Duodenal mucosa (tissue), 2 donors: ENCODE data around the gene TMEFF1.

ENCODE experiments used
- H3K27ac ChIP-seq: one replicate; pipeline ENCODE4 v1.7.0; 2013; ENCODE audit warnings: low read depth, low read length
- H3K27me3 ChIP-seq, 2 donors: one replicate each; pipeline ENCODE4 v1.7.0; 2013; ENCODE audit warnings: low read length in 2 of 2, control low read depth in 1 of 2; ENCODE audit not compliant: insufficient read depth in 2 of 2, control insufficient read depth in 1 of 2
- H3K36me3 ChIP-seq, 2 donors: one replicate each; pipeline ENCODE4 v1.7.0; 2013; ENCODE audit warnings: low read length in 2 of 2, control low read depth in 1 of 2; ENCODE audit not compliant: insufficient read depth in 2 of 2, control insufficient read depth in 1 of 2
- H3K4me1 ChIP-seq, 2 donors: one replicate each; pipeline ENCODE4 v1.7.0; 2013; ENCODE audit warnings: low read length in 2 of 2, control low read depth in 1 of 2; ENCODE audit not compliant: insufficient read depth in 2 of 2, control insufficient read depth in 1 of 2
- H3K4me3 ChIP-seq, 2 donors: one replicate each; pipeline ENCODE4 v1.7.0; 2013; ENCODE audit warnings: low read length in 2 of 2, low read depth in 1 of 2
- H3K9ac ChIP-seq, 2 donors: one replicate each; pipeline ENCODE4 v1.7.0; 2013; ENCODE audit warnings: low read length in 2 of 2, low read depth in 1 of 2
- H3K9me3 ChIP-seq, 2 donors: one replicate each; pipeline ENCODE4 v1.7.0; 2013; ENCODE audit warnings: low read length in 2 of 2, control low read depth in 1 of 2; ENCODE audit not compliant: control insufficient read depth in 1 of 2

TMEFF1 gene

GRCh38 chr9:100448266-100448665 lies 24.7 kb upstream of the TMEFF1 start:
- no peaks in the 10 kb centered on the region for H3K4me1 ChIP-seq

GRCh38 chr9:100449420-100449819 lies 23.5 kb upstream of the TMEFF1 start:
- Histone ChIP-seq H3K9ac (no peak overlapping the region), H3K36me3 (peaks cover 2 to 3% of the 10 kb centered on the region in 2 donors), H3K27me3 (no peaks in the 10 kb centered on the region), H3K27ac (no peak overlapping the region), H3K4me1 (no peaks in the 10 kb centered on the region), H3K9me3 (no peaks in the 10 kb centered on the region), H3K4me3 (no peak overlapping the region)

More at GRCh38 chr9:100448266-100448665, 24.7 kb upstream of the TMEFF1 start:
- no peaks in the 10 kb centered on the region for H3K9me3 ChIP-seq
- H3K27ac ChIP-seq, result no peak overlapping the region
- no peak overlapping the region for H3K9ac ChIP-seq
- H3K4me3 ChIP-seq, result no peak overlapping the region
- no peaks in the 10 kb centered on the region for H3K27me3 ChIP-seq
- peaks cover 2 to 3% of the 10 kb centered on the region in 2 donors for H3K36me3 ChIP-seq

DNA sequence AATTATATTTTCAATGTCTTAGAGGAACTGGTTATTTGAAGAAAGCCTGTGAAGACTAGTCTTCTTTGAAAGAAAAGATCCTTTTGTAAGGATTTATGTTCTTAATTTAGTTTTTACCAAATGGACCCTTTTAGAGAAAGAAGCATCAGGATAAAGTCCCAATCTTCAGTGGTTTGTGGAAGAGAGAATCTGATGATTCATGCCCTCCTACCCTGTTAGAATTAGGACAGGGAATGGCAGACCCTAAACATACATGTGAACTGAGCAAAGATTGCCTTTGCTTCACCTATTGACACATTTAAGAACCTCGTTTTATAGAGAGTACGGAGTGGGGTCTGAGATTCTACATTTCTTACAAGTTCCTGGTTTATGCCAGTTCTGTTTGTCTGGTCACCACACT lies 20.1 kb upstream of the TMEFF1 start:
- Histone ChIP-seq H3K4me1 (no peaks in the 10 kb centered on the region), H3K4me3 (no peak overlapping the region), H3K36me3 (peaks cover 2 to 3% of the 10 kb centered on the region in 2 donors), H3K9ac (no peak overlapping the region), H3K27me3 (no peaks in the 10 kb centered on the region), H3K27ac (no peak overlapping the region), H3K9me3 (no peaks in the 10 kb centered on the region)

GRCh38 chr9:100455470-100455869 lies 17.5 kb upstream of the TMEFF1 start:
- no peak overlapping the region for H3K27ac ChIP-seq
- H3K27me3 ChIP-seq, result no peaks in the 10 kb centered on the region
- no peaks in the 10 kb centered on the region for H3K9me3 ChIP-seq
- H3K4me1 ChIP-seq, result no peaks in the 10 kb centered on the region
- no peak overlapping the region for H3K9ac ChIP-seq
- H3K4me3 ChIP-seq, result no peak overlapping the region
- peaks cover 2 to 3% of the 10 kb centered on the region in 2 donors for H3K36me3 ChIP-seq

- peaks cover 0 to 3% of the 10 kb centered on the region in 2 donors for H3K36me3 ChIP-seq
- no peaks in the 10 kb centered on the region for H3K9me3 ChIP-seq
- no peak overlapping the region for H3K9ac ChIP-seq
- H3K27ac ChIP-seq, result no peak overlapping the region
- no peak overlapping the region for H3K4me3 ChIP-seq
- H3K27me3 ChIP-seq, result no peaks in the 10 kb centered on the region
- H3K4me1 ChIP-seq, result no peaks in the 10 kb centered on the region
Observed at GRCh38 chr9:100457517-100457916, 15.4 kb upstream of the TMEFF1 start.

- no peaks in the 10 kb centered on the region for H3K4me1 ChIP-seq
- no peak overlapping the region for H3K4me3 ChIP-seq
- no peak overlapping the region for H3K9ac ChIP-seq
Observed at GRCh38 chr9:100459963-100460362, 13.0 kb upstream of the TMEFF1 start.

DNA sequence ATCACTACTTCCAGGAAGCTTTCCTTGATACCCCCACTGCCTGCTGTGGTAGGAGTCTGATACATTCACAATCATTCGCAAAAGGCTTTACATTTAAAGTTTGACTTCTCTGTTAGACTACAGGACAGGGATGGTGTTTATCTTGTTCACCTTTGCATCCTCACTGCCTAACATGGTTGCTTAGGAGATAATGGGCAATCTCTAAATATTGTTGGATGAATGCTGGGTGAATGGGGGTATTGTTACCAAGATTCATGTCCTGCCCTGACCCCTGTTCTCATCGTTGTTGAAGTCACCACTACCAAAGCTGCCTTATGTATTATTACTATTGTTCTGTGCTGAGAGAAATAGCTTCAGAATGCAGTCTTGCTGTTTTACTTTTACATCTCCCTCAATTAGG lies 7.7 kb upstream of the TMEFF1 start:
- no peaks in the 10 kb centered on the region for H3K9me3 ChIP-seq
- no peak overlapping the region for H3K9ac ChIP-seq
- no peaks in the 10 kb centered on the region for H3K4me1 ChIP-seq
- H3K36me3 ChIP-seq, result no peaks in the 10 kb centered on the region
- no peak overlapping the region for H3K27ac ChIP-seq
- no peaks in the 10 kb centered on the region for H3K27me3 ChIP-seq
- no peak overlapping the region for H3K4me3 ChIP-seq

More at GRCh38 chr9:100459963-100460362, 13.0 kb upstream of the TMEFF1 start:
- Histone ChIP-seq H3K27me3 (no peaks in the 10 kb centered on the region), H3K9me3 (no peaks in the 10 kb centered on the region), H3K27ac (no peak overlapping the region), H3K36me3 (no peaks in the 10 kb centered on the region)

DNA sequence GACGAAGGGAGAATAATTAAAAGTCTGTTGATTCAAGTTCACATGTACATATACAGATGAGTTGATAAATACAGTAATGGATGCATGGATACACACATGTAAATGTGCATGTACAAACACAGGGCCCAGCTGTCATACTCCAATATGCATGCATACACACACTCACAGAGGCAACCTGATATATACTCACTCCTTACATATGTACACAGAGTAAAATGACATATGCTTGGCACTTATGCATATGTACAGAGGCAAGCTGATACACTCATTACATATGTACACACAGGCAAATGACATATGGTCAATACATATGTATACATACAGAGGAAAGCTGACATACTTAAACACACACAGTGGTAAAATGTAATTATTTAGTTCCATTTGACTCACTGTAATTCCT lies 7.2 kb upstream of the TMEFF1 start:
- Histone ChIP-seq H3K27ac (no peak overlapping the region), H3K9ac (no peak overlapping the region), H3K27me3 (no peaks in the 10 kb centered on the region), H3K4me1 (no peaks in the 10 kb centered on the region), H3K4me3 (no peak overlapping the region), H3K36me3 (no peaks in the 10 kb centered on the region), H3K9me3 (no peaks in the 10 kb centered on the region)

DNA sequence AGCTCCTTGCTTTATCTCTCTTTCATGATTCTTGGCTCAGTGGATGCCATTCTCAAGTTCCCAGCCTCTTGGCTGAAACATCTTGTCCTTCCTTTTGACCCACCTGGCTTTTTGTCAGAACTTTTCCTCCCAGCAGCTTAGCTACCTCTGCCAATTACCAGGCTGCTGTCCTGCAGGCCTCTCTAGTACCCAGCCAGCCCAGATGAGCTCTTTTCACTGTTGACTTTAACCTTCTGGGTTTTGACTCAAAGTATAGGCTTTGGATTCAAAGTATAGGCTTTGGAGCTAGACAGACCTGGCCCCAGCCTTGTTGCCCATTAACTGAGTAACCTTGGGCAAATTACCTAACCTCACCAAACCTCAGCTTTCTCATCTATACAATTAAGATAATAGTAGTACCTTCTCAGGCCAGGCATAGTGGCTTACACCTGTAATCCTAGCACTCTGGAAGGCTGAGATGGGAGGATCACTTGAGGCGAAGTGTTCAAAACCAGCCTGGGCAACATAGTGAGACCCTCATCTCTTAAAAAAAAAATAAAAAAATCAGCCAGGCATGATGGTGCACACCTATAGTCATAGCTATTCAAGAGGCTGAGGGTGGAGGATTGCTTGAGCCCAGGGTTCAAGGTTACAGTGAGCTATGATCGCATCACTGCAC lies 6.6 kb upstream of the TMEFF1 start:
- Histone ChIP-seq H3K27ac (no peak overlapping the region), H3K27me3 (no peaks in the 10 kb centered on the region), H3K4me3 (no peak overlapping the region), H3K4me1 (no peaks in the 10 kb centered on the region), H3K9me3 (no peaks in the 10 kb centered on the region), H3K9ac (no peak overlapping the region), H3K36me3 (no peaks in the 10 kb centered on the region)

- Histone ChIP-seq H3K4me1 (no peaks in the 10 kb centered on the region), H3K27me3 (no peaks in the 10 kb centered on the region), H3K27ac (no peak overlapping the region), H3K4me3 (no peak overlapping the region), H3K36me3 (no peaks in the 10 kb centered on the region), H3K9ac (no peak overlapping the region), H3K9me3 (no peaks in the 10 kb centered on the region)
Observed at GRCh38 chr9:100466829-100467221, 6.1 kb upstream of the TMEFF1 start.
